HG03571 (cell line): ENCODE data around the gene METTL22.

Experiments
- ATAC-seq: cut with Tn5 transposase; IDR thresholded peaks from one replicate; pipeline ENCODE4 v1.9.1; 2021; ENCODE audit not compliant: unreplicated experiment

Gene METTL22, protein sequence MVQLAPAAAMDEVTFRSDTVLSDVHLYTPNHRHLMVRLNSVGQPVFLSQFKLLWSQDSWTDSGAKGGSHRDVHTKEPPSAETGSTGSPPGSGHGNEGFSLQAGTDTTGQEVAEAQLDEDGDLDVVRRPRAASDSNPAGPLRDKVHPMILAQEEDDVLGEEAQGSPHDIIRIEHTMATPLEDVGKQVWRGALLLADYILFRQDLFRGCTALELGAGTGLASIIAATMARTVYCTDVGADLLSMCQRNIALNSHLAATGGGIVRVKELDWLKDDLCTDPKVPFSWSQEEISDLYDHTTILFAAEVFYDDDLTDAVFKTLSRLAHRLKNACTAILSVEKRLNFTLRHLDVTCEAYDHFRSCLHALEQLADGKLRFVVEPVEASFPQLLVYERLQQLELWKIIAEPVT

DNA sequence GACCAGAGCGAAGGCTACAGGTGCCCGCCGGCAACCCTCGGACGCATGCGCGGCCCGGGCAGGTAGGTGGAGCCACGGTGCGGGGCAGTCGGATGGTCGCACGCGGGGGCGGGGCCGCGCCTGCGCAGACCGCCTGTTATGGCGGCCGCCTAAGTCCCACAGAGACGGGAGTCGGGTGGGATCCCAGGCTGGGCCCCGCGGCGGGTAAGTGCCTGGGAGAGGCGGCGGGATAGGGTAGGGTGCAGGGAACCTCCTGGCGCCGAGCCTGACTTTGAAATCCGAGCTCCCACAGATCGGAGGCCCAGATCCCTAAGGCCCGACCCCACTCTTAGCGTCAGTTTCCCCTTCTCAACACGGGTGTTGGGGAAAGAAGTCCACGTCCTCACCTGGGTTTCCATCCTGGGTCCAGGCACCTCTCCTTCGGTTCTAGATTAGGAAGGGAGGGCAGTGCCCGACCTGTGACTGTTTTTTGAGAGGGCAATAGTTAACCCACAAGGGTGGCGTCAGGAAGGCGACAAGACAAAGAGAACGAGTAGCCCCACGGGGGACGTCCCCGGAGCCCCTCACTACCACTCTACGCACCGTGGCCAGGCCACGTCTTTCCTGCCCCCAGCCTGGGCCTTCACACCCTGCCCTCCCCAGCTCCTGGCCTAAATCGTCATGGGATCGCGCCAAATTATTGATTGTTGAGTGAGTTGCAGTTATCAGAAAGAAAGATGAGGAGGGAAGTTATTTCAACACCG is at the start of gene METTL22:
Gene METTL22 (plus strand): TSS at position 127 of the 743 bp plus-strand sequence. CDS start 3,968 bp downstream, outside the sequence.
- ATAC-seq = peak; percentile 94

DNA sequence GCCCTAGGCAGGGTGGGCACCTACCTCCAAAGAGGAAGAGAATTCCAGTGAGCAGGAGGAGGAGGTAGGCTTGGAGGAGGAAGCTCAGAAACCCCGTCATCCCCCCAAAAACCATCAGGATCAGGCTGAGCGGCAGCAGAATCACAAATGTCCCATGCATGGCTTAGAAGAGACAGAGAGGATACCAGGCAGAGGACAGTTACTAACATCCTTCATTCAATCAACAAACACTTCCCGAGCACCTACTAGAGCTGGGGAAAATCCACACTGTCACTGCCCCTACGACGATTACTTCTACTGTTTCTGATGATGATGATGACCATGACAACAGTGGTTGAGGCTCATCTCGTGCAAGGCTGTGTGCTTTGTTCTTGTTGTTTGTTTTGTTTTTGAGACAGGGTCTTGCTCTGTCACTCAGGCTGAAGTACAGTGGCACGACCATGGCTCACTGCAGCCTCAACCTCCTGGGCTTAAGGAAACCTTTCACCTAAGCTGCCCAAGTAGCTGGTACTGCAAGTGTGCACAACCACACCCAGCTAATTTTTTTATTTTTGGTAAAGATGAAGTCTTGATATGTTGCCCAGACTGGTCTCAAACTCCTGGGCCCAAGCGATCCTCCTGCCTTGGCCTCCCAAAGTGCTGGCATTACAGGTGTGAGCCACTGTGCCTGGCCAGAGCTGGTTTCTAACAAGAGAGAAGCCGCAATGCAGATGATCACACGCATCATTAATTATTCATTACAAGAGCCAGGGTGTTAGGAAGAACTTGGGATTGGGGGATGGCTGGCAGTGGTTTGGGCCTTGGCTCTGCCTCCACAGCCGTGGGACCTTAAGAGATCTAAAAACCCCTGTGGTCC is 49.2 kb upstream of the METTL22 start:
- no peak for ATAC-seq

DNA sequence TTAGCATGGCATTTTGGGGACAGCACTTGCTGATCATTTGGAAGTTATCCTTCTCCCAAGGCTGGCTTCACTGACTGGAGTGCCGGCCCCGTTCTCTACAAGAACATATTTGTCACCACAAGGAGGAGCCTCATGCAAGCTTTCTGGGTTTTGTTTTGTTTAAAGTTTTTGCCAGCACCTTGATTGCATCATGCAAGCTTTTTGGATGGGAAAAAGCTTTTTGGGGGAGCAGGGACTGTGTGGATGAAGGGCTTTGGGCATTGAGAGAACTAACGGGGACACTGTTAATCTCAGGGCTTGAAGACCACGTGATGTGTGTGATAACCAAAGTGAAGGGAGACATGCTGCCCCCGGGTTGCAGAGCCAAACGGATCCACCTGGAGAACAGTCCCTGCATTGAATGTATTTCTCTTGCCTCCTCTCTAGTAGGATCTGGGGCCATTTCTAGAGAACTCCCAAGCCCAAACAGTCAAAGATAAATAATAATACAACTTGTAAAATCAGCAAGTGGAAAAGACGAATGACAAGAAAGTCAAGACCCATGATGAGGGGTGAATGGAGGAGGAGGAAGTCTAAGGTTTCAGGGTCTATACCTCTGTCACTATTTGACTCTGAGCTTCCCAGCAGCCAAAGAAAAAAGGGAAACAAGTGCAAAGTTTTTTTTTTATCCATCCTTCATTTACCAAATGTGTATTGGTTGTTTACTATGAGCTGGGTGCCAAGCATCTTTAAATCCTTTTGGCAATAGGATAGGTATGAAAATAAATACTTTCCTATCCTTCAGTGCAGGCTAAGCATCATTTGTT is 48.4 kb upstream of the METTL22 start:
- ATAC-seq = no peak

DNA sequence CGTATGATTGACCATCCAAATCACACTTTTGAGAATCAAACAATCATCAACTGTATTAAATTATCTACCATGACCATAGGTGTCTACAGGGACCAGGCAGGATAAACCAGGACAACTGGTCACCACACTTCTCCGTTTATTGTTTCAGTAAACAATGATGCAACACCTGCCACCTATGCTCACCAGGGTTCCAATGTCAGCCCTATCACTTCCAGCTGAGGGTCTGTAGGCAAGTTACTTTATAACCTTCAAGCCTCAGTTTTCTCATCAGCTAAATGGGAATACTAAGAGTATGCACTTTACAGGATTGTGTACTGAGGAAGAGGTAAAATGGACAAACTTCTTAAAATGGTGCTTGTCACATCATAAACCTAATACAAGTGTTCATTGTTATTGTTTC is 46.1 kb upstream of the METTL22 start:
- ATAC-seq = no peak

DNA sequence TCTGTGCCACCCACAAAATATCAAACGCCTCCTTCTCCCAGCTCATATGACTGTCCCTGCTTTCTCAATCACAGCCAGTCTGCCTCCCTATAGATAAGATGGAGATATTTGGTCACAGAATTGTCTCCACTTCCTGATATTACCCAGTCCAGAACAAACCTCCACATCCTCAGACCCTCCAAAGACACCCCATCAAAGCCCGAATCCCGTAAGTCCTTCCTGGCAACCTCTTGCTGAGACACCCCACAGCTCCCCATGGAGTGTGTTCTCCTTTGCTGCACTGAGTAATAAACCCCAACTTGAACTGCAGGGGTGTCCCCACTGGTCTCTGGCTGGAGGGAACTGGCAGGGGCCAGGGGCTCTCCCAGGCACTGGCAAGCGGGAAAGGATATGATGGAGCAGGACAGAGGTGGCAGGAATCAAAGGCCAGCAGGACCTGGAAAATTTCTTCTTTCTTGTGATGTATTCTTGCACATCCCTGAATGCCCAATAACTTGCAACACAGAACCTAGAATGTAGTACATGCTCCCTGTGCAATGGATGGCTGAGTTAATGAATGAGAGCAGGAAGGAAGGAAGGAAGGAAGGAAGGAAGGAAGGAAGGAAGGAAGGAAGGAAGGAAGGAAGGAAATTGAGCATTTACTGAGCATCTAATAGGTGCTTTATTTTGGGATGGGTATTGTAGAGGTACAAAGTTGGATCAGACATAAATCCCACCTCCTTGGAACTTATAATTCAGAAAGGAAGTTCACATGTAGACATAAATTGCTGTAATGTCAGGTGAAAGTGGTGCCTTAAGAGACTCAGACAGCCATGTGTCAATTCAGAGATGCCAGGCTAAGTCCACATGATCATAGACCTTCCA is 45.1 kb upstream of the METTL22 start:
- ATAC-seq = no peak

DNA sequence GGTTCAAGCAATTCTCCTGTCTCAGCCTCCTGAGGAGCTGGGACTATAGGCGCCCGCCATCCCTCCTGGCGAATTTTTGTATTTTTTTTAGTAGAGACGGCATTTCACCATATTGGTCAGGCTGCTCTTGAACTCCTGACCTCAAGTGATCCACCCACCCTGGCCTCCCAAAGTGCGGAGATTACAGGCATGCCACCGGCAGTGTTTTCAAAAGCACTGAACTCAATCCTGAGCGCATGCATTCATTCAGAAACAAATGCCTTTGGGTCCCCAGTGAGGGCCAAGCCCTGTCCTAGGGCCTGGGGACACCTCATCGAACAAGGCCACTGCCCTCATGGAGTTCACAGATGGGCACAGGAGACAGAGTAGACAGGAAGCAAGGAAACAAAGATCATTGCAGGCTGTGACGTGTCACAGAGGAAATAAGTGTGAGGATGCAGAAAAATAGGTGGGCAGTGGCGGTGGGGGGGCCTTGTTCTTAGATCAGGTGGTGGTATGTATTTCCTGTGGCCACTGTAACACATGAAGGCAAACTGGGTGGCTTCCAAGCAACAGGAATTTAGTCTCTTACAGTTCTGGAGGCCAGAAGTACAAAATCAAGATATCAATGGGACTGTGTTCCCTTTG is 43.7 kb upstream of the METTL22 start:
- ATAC-seq = no peak

DNA sequence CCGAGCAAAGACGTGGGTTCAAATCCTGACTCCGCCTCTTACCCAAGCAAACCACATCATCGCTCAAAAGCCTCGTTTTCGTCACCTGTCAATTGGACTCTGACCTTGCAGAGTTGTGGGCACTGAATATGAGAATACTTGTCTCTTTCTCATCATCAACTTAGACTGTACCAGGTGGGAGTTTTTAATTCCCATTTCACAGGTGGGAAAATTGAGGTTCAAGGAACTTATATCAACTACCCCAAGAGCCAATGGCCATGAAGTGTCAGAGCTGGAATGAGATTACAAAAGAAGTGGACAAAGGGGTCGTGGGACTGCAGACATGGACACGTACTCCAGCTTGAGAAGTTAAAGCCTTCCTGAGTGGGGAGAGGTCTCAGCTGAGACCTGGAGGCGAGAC is 41.9 kb upstream of the METTL22 start:
- no peak for ATAC-seq

DNA sequence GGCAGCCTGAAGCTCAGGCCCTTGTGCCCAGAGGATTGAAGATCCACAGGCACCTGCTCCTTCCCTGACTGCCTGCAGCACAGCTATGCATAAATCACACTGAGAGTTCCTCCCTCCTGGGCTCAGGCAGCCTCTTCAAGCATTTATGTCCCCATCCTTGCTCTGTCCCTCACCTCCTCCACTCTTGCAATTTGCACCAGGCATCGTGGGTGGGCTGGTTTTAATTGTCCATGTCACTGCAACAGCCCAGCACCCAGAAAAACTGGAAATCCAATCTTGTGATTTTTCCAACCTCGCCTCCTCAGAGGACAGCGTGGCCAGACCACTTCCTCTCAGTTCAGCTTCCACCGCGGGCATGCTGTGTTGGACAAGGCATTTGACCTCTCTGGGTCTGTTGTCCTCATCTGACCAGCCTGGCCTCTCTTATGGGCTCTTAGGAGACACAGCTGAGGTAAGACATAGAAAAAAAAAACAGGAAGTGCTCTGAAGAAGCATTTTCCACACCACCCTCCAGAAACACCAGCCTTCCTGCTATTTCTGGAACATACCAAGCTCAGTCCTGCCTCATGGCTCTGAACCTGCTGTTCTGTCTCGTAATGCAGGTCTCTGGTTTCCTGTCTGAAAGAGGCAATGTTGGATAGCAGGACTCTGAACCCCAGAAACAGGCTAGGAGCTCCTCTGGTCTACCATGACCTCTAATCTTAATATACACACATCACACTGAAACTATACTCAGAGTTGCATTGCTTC is 39.5 kb upstream of the METTL22 start:
- no peak for ATAC-seq

DNA sequence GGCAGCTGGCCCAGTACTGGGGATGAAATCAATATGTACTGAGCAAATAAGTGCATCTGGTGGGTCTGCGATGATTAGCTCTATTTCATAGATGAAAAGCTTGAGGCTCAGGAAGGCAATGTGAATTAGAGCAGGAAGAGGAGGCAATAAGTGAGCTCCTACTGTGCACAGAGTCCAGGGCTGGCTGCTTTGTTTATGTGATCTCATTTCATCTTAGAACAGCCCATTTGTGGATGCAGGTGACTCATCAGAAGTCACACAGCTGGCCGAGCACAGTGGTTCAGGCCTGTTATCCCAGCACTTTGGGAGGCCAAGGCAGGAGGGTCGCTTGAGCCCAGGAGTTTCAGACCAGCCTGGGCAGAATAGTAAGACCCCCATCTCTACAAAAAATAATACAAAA is 38.3 kb upstream of the METTL22 start:
- no peak for ATAC-seq

DNA sequence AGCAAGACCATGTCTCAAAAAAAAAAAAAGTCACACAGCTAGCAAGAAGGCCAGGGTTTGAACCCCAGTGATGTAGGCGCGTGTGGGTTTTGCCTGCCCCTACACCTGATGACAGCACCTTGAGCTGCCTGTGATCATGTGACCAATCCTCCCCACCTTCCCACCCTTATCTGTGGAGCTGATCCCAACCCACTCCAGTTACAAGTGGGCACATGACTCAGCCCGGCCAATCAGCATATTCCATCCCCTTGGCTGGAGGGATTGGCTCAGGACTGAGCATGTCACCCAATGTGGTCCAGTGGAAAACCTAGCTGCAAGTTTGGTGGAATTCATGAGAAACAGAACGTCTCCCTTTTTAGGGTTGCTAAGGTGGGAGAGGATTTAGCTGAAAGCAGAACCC is 37.8 kb upstream of the METTL22 start:
- no peak for ATAC-seq

DNA sequence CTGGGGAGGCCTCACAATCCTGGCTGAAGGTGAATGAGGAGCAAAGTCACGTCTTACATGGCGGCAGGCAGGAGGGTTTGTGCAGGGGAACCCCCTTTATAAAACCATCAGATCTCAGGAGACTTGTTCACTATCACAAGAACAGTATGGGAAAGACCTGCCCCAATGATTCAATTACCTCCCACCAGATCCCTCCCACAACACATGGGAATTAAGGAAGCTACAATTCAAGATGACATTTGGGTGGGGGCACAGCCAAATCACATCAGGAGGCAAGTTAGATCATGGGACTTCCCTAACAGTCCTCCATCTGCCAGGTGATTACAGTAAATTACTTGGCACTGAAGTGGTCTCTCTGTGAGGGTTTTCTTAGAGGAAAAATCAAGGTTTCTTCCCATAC is 36.5 kb upstream of the METTL22 start:
- no peak for ATAC-seq

DNA sequence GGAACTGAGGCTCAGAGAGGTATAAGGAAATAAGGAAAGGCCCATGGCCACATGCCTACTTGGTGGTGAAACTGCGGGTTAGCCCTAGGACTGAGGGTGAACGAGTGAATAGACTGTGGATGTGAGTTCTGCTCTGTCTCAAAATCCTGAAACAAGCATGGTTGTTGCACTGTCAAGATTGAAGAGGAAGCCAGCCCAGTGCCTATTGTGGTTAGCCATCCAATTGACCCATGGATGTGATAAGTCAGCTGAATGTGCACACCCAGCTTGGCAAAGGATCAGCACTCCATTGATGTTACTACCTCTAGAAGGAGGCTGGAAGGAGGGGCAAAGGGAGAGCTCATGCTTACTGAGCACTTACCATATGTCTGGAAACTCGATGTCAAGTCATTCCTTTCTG is 35.6 kb upstream of the METTL22 start:
- ATAC-seq = no peak

DNA sequence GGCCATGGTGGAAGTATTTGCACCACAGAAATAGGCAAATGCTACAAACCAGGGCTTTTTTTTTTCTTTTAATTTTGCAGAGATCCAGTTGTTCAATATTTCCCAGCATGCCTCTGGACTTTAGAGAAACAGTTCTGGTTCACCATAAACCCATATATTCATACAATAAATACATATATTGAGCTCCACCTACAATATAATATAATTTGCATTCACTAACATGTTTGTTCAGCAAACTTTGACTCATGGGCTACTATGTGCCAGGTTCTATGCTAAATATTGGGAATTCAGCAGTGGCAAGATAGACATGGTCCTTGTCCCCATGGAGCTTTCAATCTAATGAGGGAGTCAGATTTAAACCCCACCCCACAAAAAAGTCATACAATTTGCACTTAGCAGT is 34.4 kb upstream of the METTL22 start:
- ATAC-seq = no peak

DNA sequence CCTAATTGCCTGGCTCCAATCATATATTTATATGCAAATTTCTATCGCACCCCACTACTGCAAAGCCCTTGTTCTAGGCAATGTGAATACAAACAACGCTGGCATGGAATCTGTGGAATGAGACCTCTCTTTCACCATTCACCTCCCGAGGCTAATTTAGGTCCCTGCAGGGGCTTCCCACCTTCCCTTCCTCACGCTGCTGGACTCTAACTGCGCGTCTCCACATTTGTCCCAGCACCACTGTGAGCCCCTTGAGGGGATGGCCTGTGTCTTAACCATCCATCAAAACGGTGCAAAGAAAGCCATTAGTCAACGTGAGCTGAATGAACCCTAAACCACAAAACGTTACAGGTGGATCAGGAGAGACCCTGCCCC is 32.8 kb upstream of the METTL22 start:
- no peak for ATAC-seq

DNA sequence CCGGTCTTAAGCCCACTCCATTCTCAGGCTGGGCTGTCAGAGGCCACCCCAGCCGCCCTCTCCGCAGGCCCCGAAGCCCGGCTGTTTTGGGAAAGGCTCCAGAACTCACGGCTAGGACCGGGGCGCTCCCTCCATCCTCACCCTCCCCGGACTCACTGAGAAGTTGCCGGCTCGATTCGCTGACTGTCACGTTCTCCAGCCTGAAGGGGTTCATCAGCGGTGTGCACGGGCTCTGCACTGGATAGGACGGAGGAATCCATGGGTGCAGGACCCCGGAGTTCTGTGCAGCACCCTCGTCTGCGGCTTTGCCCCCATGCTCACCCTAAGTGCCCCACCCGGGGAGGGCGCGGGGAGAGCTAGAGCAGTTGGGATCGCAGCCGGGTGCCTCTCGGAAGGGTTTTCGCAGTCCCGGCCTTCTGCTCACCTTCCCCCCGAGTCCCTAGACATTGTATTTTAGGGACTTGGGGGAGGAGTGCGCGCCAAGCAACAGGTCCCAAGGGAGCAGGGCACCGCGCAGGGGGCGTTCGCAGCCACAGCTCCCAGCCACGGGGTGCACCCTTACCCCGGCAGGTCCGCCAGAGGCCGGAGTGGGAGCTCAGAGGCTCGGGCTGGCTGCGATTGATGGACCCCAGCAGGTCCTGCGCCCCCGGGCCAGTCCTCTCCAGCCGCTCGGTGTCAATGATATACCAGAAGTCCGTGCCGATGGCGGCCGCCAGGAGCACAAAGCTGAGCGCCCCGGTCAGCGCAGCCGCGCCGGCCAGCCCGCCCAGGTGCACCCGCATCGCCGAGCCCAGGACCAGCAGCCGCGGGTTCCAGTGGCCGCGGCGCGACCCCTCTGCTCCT is 32.2 kb upstream of the METTL22 start:
- ATAC-seq = no peak

DNA sequence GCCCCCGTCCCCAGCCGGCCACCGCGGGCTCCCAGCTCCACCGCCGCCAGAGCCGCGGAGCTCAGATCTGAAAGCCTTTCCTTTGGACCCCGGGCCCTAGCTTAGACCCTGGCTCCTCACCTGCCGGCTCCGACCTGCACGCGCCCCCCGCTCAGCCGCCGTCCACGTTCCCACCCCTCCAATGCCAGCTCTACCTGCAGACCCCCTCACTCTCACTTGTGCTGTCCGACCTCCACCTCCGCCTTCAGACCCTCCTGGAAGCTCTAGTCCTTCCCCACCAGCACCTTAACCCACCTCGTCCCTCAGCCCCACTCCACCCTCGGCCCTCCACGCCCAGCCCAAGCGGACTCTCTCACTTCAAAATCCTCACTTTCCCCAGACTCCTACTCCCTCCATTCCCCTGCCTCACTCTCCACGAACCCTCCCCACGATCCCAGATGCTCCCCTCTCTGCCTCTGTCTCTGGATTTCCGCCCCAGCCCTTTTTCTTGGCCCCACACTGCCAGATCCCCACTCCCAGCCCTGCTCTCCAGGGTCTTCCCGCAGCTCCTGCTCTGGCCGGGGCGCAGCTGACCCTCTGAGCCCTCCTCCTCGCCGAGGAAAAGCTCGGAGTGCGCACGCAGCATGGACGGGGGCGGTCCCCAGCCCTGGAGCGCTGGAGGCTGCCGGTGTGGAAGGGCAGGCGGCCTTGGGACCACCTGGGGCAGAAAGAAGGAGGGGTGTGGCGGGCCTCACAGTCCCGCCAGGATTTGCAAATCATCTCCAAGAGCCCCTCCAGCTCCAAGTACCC is 31.4 kb upstream of the METTL22 start, which contains the start of gene TMEM114:
Gene TMEM114 (minus strand): TSS at position 612 of the 789 bp plus-strand sequence. CDS start 673 bp downstream, outside the sequence.
- ATAC-seq = no peak

DNA sequence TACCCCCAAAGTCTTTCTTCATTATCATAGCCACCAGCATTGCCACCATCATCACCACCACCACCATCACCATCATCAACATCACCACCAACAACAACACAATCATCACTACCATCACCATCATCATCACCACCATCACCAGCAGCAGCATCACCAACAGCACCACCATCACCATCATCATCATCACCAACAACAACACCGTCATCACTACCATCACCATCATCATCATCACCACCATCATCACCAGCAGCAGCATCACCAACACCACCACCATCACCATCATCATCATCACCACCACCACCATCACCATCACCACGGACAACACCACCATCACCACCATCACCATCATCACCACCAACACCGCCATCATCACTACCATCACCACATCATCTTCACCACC is 30.7 kb upstream of the METTL22 start:
- no peak for ATAC-seq
